ENCODE data around the gene B4GALT3. TPM values are rescaled to one million over a fixed set of nuclear protein-coding genes. Genes with fewer than 3 reads are reported as not detected.

Gene B4GALT3
- total and polyA plus RNA-seq, 8 donors, result 14.8 to 35.6 (median 20.3) TPM

- no peak for DNase-seq
These were observed 29.3 kb upstream of the B4GALT3 start for GRCh38 chr1:161206411-161207140.

GRCh38 chr1:161201836-161202712 is 24.8 kb upstream of the B4GALT3 start, which contains the start of gene NDUFS2:
TSS of gene NDUFS2 (plus strand) at chr1:161202367. CDS start at chr1:161202386, 19 bp downstream.
- TF ChIP-seq CTCF (IDR thresholded peaks at IDR 0.05), result no peak
- Histone ChIP-seq H3K27ac (peak within 1 kb of the TSS; percentile 80 to 96 (median 88)), H3K4me3 (peak within 1 kb of the TSS; percentile 58 to 70 (median 66)), H3K9me3 (no peaks in the 10 kb centered on the region), H3K27me3 (no peaks in the 10 kb centered on the region), H3K36me3 (peaks cover 0 to 2% (median 0%) of the 10 kb centered on the region in 3 donors), H3K4me1 (peaks cover 8 to 11% (median 9%) of the 10 kb centered on the region in 3 donors)
- 2 to 3% methylated on average over 53 of the region's 53 CpGs for WGBS, 2 donors
- DNase-seq (peak; percentile 90 to 99 (median 98)), FAIRE-seq (peak; percentile 76), ATAC-seq (peak; percentile 94 to 98 (median 96))
- intact Hi-C loops (cut with DNase I), result no loop called here

More at GRCh38 chr1:161206411-161207140, 29.3 kb upstream of the B4GALT3 start:
- FAIRE-seq, result no peak
- Histone ChIP-seq H3K9me3 (no peaks in the 10 kb centered on the region), H3K27ac (peak overlapping the region in 2 of 4 donors; percentile 29 to 32), H3K27me3 (no peaks in the 10 kb centered on the region), H3K4me3 (no peak overlapping the region), H3K36me3 (peaks cover 0 to 32% (median 5%) of the 10 kb centered on the region in 3 donors), H3K4me1 (peaks cover 5 to 9% (median 8%) of the 10 kb centered on the region in 3 donors)
- TF ChIP-seq CTCF (IDR thresholded peaks at IDR 0.05), result no peak
- ATAC-seq, result no peak
- 83 to 90% methylated on average over 12 of the region's 12 CpGs for WGBS, 2 donors
- intact Hi-C loops (cut with DNase I), result no loop called here

GRCh38 chr1:161200992-161201835 is 23.9 kb upstream of the B4GALT3 start:
- FAIRE-seq (no peak), ATAC-seq (peak; percentile 1 to 23 (median 6)), DNase-seq (peak in 1 of 6 donors; percentile 27)
- no peak for TF ChIP-seq CTCF (IDR thresholded peaks at IDR 0.05)
- Histone ChIP-seq H3K27ac (peak overlapping the region; percentile 80 to 96 (median 88)), H3K4me3 (peak overlapping the region; percentile 21 to 69 (median 60)), H3K36me3 (no peaks in the 10 kb centered on the region), H3K27me3 (no peaks in the 10 kb centered on the region), H3K9me3 (no peaks in the 10 kb centered on the region), H3K4me1 (peaks cover 8 to 11% (median 9%) of the 10 kb centered on the region in 3 donors)
- WGBS, 2 donors, result 82 to 84% methylated on average over 13 of the region's 13 CpGs
- intact Hi-C loops (cut with DNase I), result no loop called here

GRCh38 chr1:161200421-161200991 is 23.2 kb upstream of the B4GALT3 start:
- peak overlapping the region in 3 of 4 donors; percentile 25 to 96 (median 87) for H3K27ac ChIP-seq
- no peak for TF ChIP-seq CTCF (IDR thresholded peaks at IDR 0.05)
- H3K4me1 ChIP-seq, result peaks cover 8 to 11% (median 9%) of the 10 kb centered on the region in 3 donors
- no peaks in the 10 kb centered on the region for H3K27me3 ChIP-seq
- no peaks in the 10 kb centered on the region for H3K9me3 ChIP-seq
- FAIRE-seq (no peak), DNase-seq (no peak), ATAC-seq (no peak)
- intact Hi-C loops (cut with DNase I), result no loop called here
- H3K36me3 ChIP-seq, result no peaks in the 10 kb centered on the region
- 67 to 79% methylated on average over 5 of the region's 5 CpGs for WGBS, 2 donors
- no peak overlapping the region for H3K4me3 ChIP-seq
